HEK293 (cell line): Measurements from ENCODE around the gene GDPD5.

ENCODE experiments used
- GLIS2 ChIP-seq: fragments of 450-650 bp; formaldehyde crosslinking; IDR thresholded peaks from 2 replicates; pipeline ENCODE4 v1.5.1; 2016; ENCODE audit warnings: missing biosample characterization, missing genetic modification characterization
- ZNF423 ChIP-seq: fragments of 450-650 bp; formaldehyde crosslinking; IDR thresholded peaks from 2 replicates; pipeline ENCODE4 v1.5.1; 2016; ENCODE audit warnings: missing biosample characterization, missing genetic modification characterization
- TF ChIP-seq, protein P1 (sequence below): fragments of 450-650 bp; formaldehyde crosslinking; IDR thresholded peaks from 2 replicates; pipeline ENCODE4 v1.5.1; 2016; ENCODE audit warnings: missing biosample characterization, missing genetic modification characterization
- TF ChIP-seq, protein P2 (sequence below): fragments of 450-650 bp; formaldehyde crosslinking; IDR thresholded peaks from 2 replicates; pipeline ENCODE4 v1.5.1; 2017; ENCODE audit warnings: missing biosample characterization, missing genetic modification characterization

- TF ChIP-seq, protein P1, sequence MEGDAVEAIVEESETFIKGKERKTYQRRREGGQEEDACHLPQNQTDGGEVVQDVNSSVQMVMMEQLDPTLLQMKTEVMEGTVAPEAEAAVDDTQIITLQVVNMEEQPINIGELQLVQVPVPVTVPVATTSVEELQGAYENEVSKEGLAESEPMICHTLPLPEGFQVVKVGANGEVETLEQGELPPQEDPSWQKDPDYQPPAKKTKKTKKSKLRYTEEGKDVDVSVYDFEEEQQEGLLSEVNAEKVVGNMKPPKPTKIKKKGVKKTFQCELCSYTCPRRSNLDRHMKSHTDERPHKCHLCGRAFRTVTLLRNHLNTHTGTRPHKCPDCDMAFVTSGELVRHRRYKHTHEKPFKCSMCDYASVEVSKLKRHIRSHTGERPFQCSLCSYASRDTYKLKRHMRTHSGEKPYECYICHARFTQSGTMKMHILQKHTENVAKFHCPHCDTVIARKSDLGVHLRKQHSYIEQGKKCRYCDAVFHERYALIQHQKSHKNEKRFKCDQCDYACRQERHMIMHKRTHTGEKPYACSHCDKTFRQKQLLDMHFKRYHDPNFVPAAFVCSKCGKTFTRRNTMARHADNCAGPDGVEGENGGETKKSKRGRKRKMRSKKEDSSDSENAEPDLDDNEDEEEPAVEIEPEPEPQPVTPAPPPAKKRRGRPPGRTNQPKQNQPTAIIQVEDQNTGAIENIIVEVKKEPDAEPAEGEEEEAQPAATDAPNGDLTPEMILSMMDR: no peak
- TF ChIP-seq GLIS2 (tag by site-specific recombination) (no peak), ZNF423 (tag by site-specific recombination) (no peak)
- TF ChIP-seq, protein P2, sequence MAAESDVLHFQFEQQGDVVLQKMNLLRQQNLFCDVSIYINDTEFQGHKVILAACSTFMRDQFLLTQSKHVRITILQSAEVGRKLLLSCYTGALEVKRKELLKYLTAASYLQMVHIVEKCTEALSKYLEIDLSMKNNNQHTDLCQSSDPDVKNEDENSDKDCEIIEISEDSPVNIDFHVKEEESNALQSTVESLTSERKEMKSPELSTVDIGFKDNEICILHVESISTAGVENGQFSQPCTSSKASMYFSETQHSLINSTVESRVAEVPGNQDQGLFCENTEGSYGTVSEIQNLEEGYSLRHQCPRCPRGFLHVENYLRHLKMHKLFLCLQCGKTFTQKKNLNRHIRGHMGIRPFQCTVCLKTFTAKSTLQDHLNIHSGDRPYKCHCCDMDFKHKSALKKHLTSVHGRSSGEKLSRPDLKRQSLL (tag by site-specific recombination): peak; percentile 49; the same call in 1 of the 2 replicates
Observed at GRCh38 chr11:75513250-75513649, 12.5 kb downstream of the GDPD5 start.
